ENCODE results near the gene PRELID1. TPM values are rescaled to one million over a fixed set of nuclear protein-coding genes. Genes with fewer than 3 reads are reported as not detected.

The PRELID1 gene
- total RNA-seq, 1 experiment from 2014 or later = 194 TPM

DNA sequence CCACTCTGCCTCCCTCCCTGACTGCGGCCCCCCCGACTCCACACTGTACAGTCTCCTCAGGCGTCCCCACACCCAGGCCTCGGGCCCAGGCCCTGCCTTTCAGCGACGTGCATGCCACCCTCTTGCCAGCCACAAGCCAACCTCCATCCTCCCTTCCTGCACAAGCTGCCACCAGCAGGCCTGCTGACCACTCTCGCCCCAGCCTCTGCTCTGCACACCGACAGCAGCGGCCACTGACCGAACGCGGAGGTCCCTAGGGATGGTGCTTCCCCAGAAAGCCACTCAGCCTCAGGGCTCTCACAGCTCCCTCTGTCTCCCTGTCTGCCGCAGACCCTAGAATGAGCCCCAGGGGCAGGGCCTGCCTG lies 29.3 kb downstream of the PRELID1 start:
- no peak for TF ChIP-seq EZH2 (IDR thresholded peaks at IDR 0.05; ENCODE audit: borderline replicate concordance, low read depth, low read length, poor library complexity, severe bottlenecking)
- TF ChIP-seq, protein P1, sequence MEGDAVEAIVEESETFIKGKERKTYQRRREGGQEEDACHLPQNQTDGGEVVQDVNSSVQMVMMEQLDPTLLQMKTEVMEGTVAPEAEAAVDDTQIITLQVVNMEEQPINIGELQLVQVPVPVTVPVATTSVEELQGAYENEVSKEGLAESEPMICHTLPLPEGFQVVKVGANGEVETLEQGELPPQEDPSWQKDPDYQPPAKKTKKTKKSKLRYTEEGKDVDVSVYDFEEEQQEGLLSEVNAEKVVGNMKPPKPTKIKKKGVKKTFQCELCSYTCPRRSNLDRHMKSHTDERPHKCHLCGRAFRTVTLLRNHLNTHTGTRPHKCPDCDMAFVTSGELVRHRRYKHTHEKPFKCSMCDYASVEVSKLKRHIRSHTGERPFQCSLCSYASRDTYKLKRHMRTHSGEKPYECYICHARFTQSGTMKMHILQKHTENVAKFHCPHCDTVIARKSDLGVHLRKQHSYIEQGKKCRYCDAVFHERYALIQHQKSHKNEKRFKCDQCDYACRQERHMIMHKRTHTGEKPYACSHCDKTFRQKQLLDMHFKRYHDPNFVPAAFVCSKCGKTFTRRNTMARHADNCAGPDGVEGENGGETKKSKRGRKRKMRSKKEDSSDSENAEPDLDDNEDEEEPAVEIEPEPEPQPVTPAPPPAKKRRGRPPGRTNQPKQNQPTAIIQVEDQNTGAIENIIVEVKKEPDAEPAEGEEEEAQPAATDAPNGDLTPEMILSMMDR (conservative IDR thresholded peaks at IDR 0.05; ENCODE audit: low read depth, low read length) = no peak
- DNase-seq (ENCODE audit: low spot score) = no peak
- peaks cover 25% of the 10 kb centered on the region for H3K36me3 ChIP-seq (ENCODE audit: insufficient read depth, low read length, poor library complexity, severe bottlenecking)
- ChIA-PET CTCF (no interaction called here), POLR2A (ENCODE audit: low non-redundant PET) (no interaction called here)
- no peak overlapping the region for H3K27ac ChIP-seq (ENCODE audit: low read depth, low read length, poor library complexity, severe bottlenecking)
- BruUV-seq (replicated peaks) = no TSS peak
- no peaks in the 10 kb centered on the region for H3K27me3 ChIP-seq (replicated peaks; ENCODE audit: insufficient read depth, low read depth, low read length, poor library complexity)
- H3K9me3 ChIP-seq (ENCODE audit: low read depth, low read length, poor library complexity, severe bottlenecking) = no peaks in the 10 kb centered on the region
- H3K4me1 ChIP-seq (ENCODE audit: insufficient read depth, low read length, poor library complexity, severe bottlenecking) = no peaks in the 10 kb centered on the region
- H3K4me3 ChIP-seq (ENCODE audit: low read depth, low read length, poor library complexity, severe bottlenecking) = no peak overlapping the region
- intact Hi-C loops (cut with micrococcal nuclease; ENCODE audit: unreplicated experiment) = no loop called here

DNA sequence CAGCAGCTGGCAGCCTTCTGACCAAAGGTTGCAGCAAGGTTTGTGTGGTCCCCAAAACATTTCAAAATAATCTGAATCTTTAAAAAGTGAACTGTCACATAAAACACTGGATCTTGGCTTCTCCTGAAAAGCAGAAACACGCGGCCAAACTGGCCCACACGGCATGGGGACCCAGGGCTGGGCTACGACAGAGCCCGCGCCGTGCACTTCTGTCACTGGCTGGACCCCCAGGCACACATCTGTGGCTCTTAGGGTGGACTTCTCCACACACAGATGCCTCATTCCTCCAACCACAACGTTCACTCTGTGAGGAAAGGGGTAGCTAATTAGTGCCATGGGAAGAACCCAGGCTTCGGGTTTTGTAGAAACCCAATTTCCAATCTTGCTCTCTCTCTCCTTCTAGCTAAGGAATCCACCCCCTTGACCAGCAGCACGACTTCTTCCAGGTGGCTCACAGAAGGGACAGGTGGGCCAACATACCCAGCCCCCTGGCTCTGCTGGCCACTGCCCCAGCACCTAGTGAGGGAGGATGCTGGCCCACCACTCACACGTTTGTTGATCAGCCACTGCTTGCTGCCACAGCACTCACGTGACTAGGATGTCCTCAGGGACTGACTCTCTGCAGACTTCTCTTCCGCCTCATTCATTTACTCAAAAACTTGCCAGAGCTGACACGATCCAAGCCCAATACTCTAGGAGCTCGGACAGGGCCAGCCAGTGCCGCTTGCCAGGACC lies 30.0 kb downstream of the PRELID1 start:
- H3K4me3 ChIP-seq (ENCODE audit: low read depth, low read length, poor library complexity, severe bottlenecking) = no peak overlapping the region
- H3K9me3 ChIP-seq (ENCODE audit: low read depth, low read length, poor library complexity, severe bottlenecking) = no peaks in the 10 kb centered on the region
- ChIA-PET CTCF (no interaction called here), POLR2A (ENCODE audit: low non-redundant PET) (no interaction called here)
- no peak for DNase-seq (ENCODE audit: low spot score)
- H3K36me3 ChIP-seq (ENCODE audit: insufficient read depth, low read length, poor library complexity, severe bottlenecking) = peaks cover 25% of the 10 kb centered on the region
- H3K4me1 ChIP-seq (ENCODE audit: insufficient read depth, low read length, poor library complexity, severe bottlenecking) = no peaks in the 10 kb centered on the region
- BruUV-seq (replicated peaks) = no TSS peak
- no peak for TF ChIP-seq EZH2 (IDR thresholded peaks at IDR 0.05; ENCODE audit: borderline replicate concordance, low read depth, low read length, poor library complexity, severe bottlenecking)
- TF ChIP-seq, protein P1 (conservative IDR thresholded peaks at IDR 0.05; ENCODE audit: low read depth, low read length) = no peak
- H3K27ac ChIP-seq (ENCODE audit: low read depth, low read length, poor library complexity, severe bottlenecking) = no peak overlapping the region
- intact Hi-C loops (cut with micrococcal nuclease; ENCODE audit: unreplicated experiment) = no loop called here
- no peaks in the 10 kb centered on the region for H3K27me3 ChIP-seq (replicated peaks; ENCODE audit: insufficient read depth, low read depth, low read length, poor library complexity)

DNA sequence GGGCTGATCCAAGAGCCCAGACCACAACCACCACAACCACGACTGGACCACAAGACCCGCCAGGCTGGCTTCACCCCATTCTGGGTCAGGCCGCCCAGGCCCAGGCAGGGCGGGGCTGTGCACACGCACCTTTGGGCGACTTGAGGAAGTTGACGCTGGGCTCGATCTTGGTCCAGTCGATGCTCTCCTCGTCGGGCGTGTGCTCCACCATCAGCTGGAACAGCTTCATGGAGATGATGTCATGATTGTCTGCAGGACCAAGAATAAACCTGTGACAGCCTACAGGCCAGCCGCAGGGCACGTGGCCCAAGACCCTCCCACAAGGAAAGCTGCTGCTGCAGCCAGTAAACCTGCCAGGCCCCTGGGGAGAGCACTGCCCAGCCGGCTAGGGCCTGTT lies 30.6 kb downstream of the PRELID1 start:
- Histone ChIP-seq H3K4me3 (ENCODE audit: low read depth, low read length, poor library complexity, severe bottlenecking) (no peak overlapping the region), H3K4me1 (ENCODE audit: insufficient read depth, low read length, poor library complexity, severe bottlenecking) (no peaks in the 10 kb centered on the region), H3K27me3 (replicated peaks; ENCODE audit: insufficient read depth, low read depth, low read length, poor library complexity) (no peaks in the 10 kb centered on the region), H3K36me3 (ENCODE audit: insufficient read depth, low read length, poor library complexity, severe bottlenecking) (peaks cover 25% of the 10 kb centered on the region), H3K27ac (ENCODE audit: low read depth, low read length, poor library complexity, severe bottlenecking) (no peak overlapping the region), H3K9me3 (ENCODE audit: low read depth, low read length, poor library complexity, severe bottlenecking) (no peaks in the 10 kb centered on the region)
- intact Hi-C loops (cut with micrococcal nuclease; ENCODE audit: unreplicated experiment) = no loop called here
- no peak for TF ChIP-seq EZH2 (IDR thresholded peaks at IDR 0.05; ENCODE audit: borderline replicate concordance, low read depth, low read length, poor library complexity, severe bottlenecking)
- no TSS peak for BruUV-seq (replicated peaks)
- CTCF ChIA-PET = no interaction called here
- DNase-seq (ENCODE audit: low spot score) = no peak
- POLR2A ChIA-PET (ENCODE audit: low non-redundant PET) = no interaction called here
